GM18526 (cell line): Measurements from ENCODE around the gene CHRNA10.

Experiments used
- POLR2A ChIP-seq: IDR thresholded peaks from 3 replicates; pipeline ENCODE4 v1.6.1; 2011; ENCODE audit not compliant: insufficient read length; ENCODE audit errors: extremely low read depth

Gene CHRNA10, protein sequence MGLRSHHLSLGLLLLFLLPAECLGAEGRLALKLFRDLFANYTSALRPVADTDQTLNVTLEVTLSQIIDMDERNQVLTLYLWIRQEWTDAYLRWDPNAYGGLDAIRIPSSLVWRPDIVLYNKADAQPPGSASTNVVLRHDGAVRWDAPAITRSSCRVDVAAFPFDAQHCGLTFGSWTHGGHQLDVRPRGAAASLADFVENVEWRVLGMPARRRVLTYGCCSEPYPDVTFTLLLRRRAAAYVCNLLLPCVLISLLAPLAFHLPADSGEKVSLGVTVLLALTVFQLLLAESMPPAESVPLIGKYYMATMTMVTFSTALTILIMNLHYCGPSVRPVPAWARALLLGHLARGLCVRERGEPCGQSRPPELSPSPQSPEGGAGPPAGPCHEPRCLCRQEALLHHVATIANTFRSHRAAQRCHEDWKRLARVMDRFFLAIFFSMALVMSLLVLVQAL

DNA sequence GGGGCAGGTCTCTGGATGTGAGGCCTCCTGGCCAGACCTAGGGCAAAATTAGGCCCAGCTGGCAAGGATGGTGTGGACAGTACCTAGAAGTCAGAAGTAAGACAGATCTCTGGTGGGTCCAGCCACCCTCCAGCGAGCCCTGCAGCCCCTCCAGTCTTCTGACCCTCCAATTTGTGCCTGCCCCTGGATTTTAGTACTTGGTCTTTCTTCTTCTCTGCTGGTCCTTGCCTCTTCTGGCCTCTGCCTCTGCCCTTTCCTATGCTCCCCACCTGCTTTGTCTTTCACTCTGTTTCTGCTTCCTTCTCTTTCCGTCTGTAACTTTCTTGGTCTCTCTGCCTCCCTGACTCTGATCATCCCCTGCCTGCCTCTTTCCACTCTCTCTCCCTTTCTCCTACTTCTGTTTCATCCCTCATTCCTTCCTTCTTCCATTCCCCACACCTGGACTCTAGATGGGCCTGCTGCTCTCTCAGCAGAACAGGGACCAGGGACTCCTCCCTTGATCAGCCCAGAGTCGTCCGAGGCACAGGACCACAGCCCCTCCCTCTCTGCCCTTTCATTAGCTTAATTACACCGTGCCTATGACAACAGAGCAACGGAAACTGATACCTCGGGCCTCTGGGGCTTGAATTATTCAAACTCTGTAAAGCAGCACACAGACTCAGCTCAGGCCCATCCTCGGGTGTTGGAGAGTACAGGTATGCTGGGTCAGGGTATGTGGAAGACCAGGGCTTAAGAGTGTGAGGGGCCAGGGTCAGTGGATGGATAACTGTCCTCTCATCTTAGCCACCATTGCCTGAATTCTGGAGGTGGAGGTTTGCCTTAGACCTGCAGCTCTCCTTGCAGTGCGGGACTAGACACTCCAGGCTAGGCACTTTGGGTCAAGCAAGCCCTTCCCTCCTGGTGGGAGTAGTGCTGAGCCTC is at the start of gene CHRNA10:
Gene CHRNA10 (minus strand): TSS at position 51 of the 921 bp plus-strand sequence. CDS start 72 bp downstream, outside the sequence.
- TF ChIP-seq POLR2A, result no peak

DNA sequence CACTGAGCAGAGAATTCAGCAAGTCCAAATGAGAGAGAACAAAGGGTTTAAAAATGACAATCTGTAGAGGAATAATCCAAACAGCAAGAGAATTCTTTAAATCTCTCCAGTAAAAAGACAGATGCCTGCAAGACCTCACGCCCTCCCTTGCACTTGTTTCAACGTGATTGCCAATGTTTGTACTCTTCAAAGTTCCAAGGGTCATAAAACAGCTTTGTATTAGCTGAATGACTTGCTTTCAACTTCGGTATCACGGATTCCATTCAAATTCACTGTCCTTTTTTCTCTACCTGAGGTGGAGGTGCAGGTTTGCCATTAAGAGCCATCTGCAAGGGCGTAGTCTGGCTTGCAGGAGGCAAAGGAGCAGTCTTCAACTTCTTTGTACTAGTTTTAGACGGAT is 41.1 kb upstream of the CHRNA10 start:
- no peak for TF ChIP-seq POLR2A

DNA sequence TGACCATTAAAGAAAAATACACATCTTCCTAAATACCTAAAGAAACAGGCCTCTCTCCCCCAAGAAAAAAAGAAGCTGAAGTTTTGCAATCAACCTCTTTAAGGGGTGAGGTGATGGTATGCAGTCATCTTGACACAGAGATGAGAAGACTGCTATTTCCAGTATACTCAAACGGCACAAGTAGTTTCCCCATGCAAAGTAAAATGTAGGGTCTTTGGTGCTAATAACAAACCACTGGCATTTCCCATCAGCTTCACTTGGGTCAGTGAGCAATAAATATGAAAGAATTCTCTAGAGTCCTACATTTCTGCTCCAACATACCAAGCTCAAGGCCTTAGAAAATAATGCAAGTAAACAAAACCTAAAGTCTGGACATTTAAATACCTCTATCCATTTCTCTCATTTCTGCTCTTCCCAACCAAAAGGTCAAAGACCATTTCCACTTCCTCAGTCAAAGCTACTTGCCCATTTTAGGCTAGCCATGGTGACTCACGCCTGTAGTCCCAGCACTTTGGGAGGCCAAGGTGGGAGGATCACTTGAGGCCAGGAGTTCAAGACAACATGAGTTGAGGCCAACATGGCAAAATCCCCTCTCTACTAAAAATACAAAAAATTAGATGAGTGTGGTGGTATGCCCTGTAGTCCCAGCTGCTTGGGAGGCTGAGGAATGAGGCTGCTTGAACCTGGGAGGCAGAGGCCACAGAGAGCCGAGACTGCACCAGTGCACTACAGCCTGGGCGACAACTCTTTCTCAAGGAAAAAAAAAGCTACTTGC is 39.5 kb upstream of the CHRNA10 start:
- no peak for TF ChIP-seq POLR2A

DNA sequence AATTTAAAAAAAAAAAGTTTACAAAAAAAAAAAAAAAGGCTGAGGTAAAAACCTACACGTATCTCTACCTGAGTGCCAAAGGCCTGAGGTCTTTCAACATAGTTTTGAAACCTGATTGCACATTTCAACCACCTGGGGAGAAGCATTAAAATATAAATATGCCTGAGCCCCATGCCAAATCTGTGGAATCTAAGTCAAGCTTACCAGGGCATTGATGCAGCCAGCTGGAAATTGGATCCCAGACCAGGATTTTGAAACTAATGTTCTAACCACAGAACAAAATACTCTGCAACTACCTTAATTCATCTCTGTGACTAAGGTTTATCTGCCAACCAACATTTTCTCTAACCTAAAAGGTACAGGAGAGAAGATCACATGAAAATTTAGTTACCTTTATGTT is 38.8 kb upstream of the CHRNA10 start:
- TF ChIP-seq POLR2A, result no peak

DNA sequence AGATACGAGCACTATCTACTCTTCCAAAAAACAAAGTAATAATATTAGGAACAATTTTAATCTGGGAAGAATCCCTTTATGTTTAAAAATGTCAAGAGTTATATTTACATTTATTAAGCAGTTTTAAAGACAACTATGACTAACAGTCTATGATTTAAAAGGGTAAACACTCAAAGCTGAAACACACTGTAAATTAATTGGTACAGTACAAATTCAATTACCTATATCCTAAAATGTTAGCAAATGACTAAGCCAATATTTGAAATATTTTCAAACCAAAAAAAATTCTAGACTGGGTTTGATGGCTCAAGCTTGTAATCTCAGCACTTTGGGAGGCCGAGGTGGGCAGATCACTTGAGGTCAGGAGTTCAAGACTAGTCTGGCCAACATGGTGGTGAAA is 36.0 kb upstream of the CHRNA10 start:
- no peak for TF ChIP-seq POLR2A

DNA sequence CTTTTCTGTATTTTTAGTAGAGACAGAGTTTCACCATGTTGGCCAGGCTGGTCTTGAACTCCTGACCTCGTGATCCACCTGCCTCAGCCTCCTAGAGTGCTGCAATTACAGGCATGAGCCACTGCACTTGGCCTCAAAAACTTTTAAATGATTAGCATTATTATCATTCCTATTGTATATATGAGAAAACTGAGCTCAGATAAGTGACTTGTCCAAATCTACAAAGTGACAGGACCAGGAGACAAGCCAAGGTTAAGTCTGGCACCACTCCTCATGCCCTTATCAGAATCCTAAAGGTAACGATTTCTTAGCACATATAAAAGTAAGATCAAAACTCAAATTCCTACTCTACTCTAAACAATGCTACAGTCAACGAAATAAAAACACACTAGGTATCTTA is 32.2 kb upstream of the CHRNA10 start:
- no peak for TF ChIP-seq POLR2A

DNA sequence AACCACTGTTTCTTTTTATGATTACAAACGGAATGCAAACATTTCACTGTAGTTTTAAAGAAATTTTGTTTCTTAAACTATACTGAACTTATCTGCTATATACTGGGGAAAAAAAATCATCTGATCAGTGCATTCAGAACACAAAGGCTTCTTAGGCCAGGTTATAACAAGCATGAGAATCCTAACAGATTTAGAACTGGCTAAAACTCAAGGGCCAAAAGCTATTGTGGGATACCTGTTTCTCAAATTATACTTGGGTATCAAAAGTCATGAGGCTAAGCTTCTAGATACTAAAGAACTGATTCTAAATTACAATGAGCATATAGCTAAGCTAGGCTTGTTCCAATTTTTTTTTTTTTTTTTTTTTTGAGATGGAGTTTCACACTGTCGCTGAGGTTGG is 29.7 kb upstream of the CHRNA10 start:
- TF ChIP-seq POLR2A, result no peak

DNA sequence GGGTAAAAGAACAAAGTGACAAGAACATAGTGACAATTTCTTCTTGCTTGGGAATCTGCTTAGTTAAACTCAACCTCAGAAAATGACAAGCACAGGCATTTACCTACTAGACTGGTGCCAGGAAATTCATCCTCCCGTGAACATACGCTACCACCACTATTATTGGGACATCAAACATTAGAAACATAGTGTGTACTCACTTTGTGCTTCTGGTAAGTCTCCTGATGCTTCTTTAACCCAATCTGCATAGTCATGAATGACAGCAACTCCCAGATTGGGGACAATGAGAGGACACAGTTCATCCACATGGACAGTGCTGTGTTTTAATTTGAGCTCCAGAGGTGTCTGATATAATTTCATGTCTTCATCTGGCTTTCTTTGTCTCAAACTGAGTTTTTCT is 29.2 kb upstream of the CHRNA10 start:
- no peak for TF ChIP-seq POLR2A

DNA sequence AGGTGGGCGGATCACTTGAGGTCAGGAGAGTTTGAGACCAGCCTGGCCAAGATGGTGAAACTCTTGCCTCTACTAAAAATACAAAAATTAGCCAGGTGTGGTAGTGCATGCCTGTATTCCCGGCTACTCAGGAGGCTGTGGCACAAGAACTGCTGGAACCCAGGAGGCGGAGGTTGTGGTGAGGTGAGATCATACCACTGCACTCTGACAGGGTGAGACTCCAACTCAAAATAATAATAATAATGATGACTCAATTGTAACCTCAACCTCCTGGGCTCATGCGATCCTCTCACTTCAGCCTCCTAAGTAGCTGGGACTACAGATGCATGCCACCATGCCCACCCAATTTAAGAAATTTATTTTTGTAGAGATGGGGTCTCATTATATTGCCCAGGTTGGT is 15.6 kb upstream of the CHRNA10 start:
- no peak for TF ChIP-seq POLR2A

DNA sequence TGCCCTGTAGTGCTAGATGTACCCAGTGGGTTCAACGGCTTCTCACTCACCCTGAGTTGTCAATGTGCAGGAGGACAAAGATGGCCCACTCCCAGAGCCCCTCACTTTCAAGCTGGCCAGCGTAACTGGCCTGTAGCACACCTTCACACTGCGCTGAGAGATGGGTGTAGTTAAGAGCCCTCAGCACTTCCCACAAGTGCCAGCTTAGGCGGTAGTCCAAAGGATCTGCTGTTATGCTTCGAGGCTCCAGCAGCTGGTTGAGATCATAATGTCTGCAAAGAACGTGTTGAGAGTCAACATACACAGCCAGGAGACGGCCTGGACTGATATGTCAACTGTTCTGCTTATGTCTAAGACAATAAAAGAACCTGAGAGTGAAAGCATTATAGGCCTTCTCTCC is 14.7 kb upstream of the CHRNA10 start:
- TF ChIP-seq POLR2A, result no peak

DNA sequence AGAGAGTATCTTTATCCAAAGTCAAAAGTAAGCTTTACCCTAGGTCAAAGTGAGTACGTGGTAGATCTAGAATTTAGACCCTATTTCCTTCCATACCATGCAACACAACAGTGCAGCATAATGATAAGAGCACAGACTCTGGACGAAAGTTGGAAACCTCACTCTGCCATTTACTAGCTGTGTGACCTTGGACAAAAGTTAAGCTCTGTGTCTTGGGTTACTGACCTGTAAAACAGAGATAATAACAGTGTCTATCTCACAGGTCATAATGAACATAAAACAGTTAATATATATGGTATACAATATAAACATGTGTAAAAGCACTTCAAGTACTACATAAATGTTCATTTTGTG is 13.6 kb upstream of the CHRNA10 start:
- no peak for TF ChIP-seq POLR2A

DNA sequence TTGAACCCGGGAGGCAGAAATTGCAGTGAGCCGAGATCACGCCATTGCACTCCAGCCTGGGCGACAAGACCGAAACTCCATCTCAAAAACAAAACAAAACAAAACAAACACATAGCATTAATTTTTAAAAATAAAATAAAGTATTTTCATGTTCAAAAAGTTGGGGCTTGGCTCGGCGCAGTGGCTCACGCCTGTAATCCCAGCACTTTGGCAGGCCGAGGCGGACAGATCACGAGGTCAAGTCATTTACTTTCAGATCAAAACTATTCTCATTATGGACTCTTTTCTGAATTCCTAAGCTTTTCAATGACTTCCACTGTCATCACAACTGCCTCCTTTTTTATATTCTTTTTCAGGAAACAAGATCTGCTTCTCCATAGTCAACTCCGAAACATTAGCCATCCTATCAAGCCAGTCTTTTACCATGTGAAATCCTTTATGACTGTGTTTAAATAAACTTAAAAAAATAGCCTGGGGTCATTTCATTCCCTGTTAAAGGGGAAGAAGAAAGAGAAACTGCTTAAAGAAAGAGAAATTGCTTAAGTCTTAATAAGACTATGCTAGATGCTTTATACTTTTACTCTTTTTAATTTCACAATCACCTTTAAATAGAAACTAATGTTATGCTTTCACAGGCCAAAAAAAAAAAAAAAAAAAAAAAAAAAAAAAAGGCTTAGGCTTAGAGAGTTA is 13.1 kb upstream of the CHRNA10 start:
- no peak for TF ChIP-seq POLR2A

DNA sequence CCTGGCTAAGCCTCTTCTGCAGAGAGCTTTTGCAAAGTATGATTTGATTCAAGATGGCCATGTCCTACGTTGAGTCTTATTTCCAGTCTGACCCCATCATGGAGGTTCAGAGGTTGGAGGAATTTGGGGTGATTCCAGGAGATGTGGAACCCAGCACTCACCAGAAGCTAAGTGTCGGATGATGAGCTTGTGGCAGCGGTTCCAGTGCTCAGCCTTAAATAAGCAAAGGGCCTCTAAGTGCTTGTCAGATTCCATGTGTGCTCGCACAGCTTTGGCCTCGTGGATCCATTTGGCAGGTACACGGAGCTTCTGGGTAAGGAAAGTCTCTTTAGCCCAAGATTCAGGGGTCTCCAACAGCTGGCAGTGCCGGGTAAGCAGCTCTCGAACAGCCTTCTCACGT is 11.9 kb upstream of the CHRNA10 start:
- no peak for TF ChIP-seq POLR2A

DNA sequence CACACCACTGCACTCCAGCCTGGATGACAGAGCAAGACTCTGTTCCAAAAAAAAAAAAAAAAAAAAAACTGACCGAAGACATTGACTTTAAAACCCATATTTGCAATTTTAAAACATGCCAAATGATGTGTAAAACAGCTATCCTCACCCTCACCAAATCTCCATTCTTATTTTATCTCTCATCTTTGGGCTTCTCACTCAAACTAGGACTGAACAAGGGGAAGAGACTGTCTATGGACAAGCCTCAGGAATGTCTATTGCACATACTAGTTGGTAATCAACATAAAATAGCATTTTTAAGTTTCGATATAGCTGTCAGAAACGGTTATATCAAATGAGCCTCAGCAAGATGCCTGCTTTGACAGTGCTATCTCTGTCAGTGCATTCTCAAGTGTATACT is 7.9 kb upstream of the CHRNA10 start:
- no peak for TF ChIP-seq POLR2A

DNA sequence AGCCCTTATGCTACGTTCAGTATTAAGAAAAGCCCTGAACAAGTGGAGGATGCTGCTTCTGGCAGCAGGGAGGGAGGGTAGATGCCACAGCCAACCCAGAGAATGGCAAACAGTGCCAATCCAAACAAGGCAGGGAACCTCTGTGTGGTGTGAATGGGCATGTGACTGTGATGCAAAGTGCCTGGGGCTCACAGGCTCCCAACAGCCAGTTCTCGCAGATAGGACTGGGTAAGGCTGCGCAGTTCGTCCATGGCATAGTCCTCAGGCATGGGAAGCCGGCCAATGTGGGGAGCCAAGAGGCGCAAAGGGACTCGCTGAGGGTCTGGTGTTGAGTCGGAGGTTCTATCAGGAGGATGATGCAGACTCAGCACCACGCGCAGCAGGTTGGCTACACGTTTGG is 4.8 kb upstream of the CHRNA10 start:
- no peak for TF ChIP-seq POLR2A
